Omental fat pad (tissue), 4 donors: ENCODE data around the gene SCAMP1. TPM values are rescaled to one million over a fixed set of nuclear protein-coding genes. Genes with fewer than 3 reads are reported as not detected.
"Not testable (repeated sequence)": the region's sequence is repeated elsewhere in the genome, so short reads cannot be mapped to it uniquely, and the experiment has no call there.

ENCODE experiments used
- ATAC-seq: fragments of 150-250 bp; one replicate; pipeline ENCODE4 v1.9.1; 2016; ENCODE audit warnings: mild to moderate bottlenecking, moderate library complexity; ENCODE audit not compliant: low FRiP score
- DNase-seq: peaks from one replicate; pipeline ENCODE4 v3.0.0-alpha.2; 2019; ENCODE audit warnings: low spot score
- CTCF ChIP-seq, 3 donors: fragments of 450-650 bp; IDR thresholded peaks; one replicate each; pipeline ENCODE4 v1.5.1; 2016 to 2017; ENCODE audit warnings: antibody characterized with exemption in 3 of 3, mild to moderate bottlenecking in 3 of 3, moderate library complexity in 2 of 3
- total RNA-seq, 4 donors: library from RNA; depleted of rRNA; stranded (reverse); fragments of >200 nt; gene quantifications; one replicate each; pipeline ENCODE4 v1.1.0, GENCODE V29; 2016

The SCAMP1 gene
- total RNA-seq, 4 donors from 2014 or later: 21.2 to 46.5 (median 22.1) TPM

GRCh38 chr5:78373231-78373630 lies 12.8 kb downstream of the SCAMP1 start:
- no peak for TF ChIP-seq CTCF (IDR thresholded peaks at IDR 0.05)
- DNase-seq (no peak), ATAC-seq (no peak)

- DNase-seq (no peak), ATAC-seq (no peak)
- no peak for TF ChIP-seq CTCF (IDR thresholded peaks at IDR 0.05)
Observed at GRCh38 chr5:78376315-78376714, 15.9 kb downstream of the SCAMP1 start.

GRCh38 chr5:78377056-78377717 lies 16.8 kb downstream of the SCAMP1 start:
- DNase-seq (no peak), ATAC-seq (no peak)
- no peak for TF ChIP-seq CTCF (IDR thresholded peaks at IDR 0.05)

- DNase-seq (no peak), ATAC-seq (no peak)
- TF ChIP-seq CTCF (IDR thresholded peaks at IDR 0.05): no peak
Observed at GRCh38 chr5:78377718-78378105, 17.3 kb downstream of the SCAMP1 start.

- TF ChIP-seq CTCF (IDR thresholded peaks at IDR 0.05): no peak
- DNase-seq: no peak
- ATAC-seq: no peak
Observed at GRCh38 chr5:78387468-78388153, 27.2 kb downstream of the SCAMP1 start.

- not testable (repeated sequence) for ATAC-seq, DNase-seq
Observed at GRCh38 chr5:78391357-78391756, 30.9 kb downstream of the SCAMP1 start.

- ATAC-seq (no peak), DNase-seq (no peak)
- TF ChIP-seq CTCF (IDR thresholded peaks at IDR 0.05): no peak
Observed at GRCh38 chr5:78397831-78398230, 37.4 kb downstream of the SCAMP1 start.
